BJ (cell line): ENCODE measurements around the gene C1S. TPM values are rescaled to one million over a fixed set of nuclear protein-coding genes. Genes with fewer than 3 reads are reported as not detected.
A peak's percentile ranks its signal among the peaks of the same experiment; 100 is the strongest.
"Not testable (repeated sequence)": the region's sequence is repeated elsewhere in the genome, so short reads cannot be mapped to it uniquely, and the experiment has no call there.

Experiments used
- CTCF ChIA-PET: fragments of 350-600 bp; formaldehyde crosslinking; extraction: SDS; loops from one replicate; lab custom pipeline; 2021; ENCODE audit warnings: antibody characterized with exemption, inconsistent platforms; lab: Yijun Ruan, JAX
- POLR2A ChIA-PET: fragments of 300-600 bp; sonication (Branson Sonifier 250); formaldehyde crosslinking; extraction: SDS; loops from one replicate; lab custom pipeline; 2021; ENCODE audit warnings: antibody characterized with exemption; lab: Charles Lee
- DNase-seq: peaks from one replicate; pipeline ENCODE4 v3.0.0-alpha.2; 2011; ENCODE audit warnings: low read depth
- H3K27me3 ChIP-seq: 2 replicates; pipeline ENCODE4 v1.6.0; 2011; ENCODE audit warnings: low read length; ENCODE audit not compliant: control insufficient read depth, insufficient read depth
- H3K36me3 ChIP-seq: 2 replicates; pipeline ENCODE4 v1.5.1; 2011; ENCODE audit warnings: low read length; ENCODE audit not compliant: control insufficient read depth, insufficient read depth
- H3K4me3 ChIP-seq: 2 replicates; pipeline ENCODE4 v1.5.1; 2011; ENCODE audit warnings: low read depth, mild to moderate bottlenecking, control low read depth, low read length
- CTCF ChIP-seq: IDR thresholded peaks from 2 replicates; pipeline ENCODE4 v1.5.1; 2011; ENCODE audit warnings: low read depth, mild to moderate bottlenecking, control low read depth, inconsistent platforms, low read length, moderate library complexity; ENCODE audit not compliant: insufficient read depth
- polyA plus RNA-seq: library from polyadenylated mRNA; depleted of rRNA; stranded (reverse); fragments of >200 nt; gene quantifications from 2 replicates; pipeline ENCODE4 v1.2.3, GENCODE V29; 2011

The C1S gene
- polyA plus RNA-seq, 1 experiment = 341 TPM

- DNase-seq = no peak
These were observed 43.5 kb downstream of the C1S start for GRCh38 chr12:7103837-7104584.

GRCh38 chr12:7106082-7106481, 45.6 kb downstream of the C1S start:
- CTCF ChIA-PET = no interaction called here
- DNase-seq = no peak
- no peak for TF ChIP-seq CTCF
- Histone ChIP-seq H3K4me3 (no peak overlapping the region), H3K36me3 (peaks cover 11% of the 10 kb centered on the region; the same call in 1 of the 2 replicates), H3K27me3 (no peaks in the 10 kb centered on the region)
- POLR2A ChIA-PET = no interaction called here

More at GRCh38 chr12:7103837-7104584, 43.5 kb downstream of the C1S start:
- POLR2A ChIA-PET = no interaction called here
- Histone ChIP-seq H3K36me3 (peaks cover 12% of the 10 kb centered on the region), H3K27me3 (no peaks in the 10 kb centered on the region), H3K4me3 (no peak overlapping the region)
- no peak for TF ChIP-seq CTCF
- CTCF ChIA-PET = interaction anchor here (1.2 to 1.8 kb wide), 2 partner anchors 8 to 166 kb away, joined by 3 to 4 read pairs; no protein-coding TSS in a partner anchor

GRCh38 chr12:7107181-7107580, 46.7 kb downstream of the C1S start:
- CTCF ChIA-PET = interaction anchor here (1.2 to 8.4 kb wide), 8 partner anchors 11 to 182 kb away, joined by 3 to 151 read pairs (median 8); partner anchors contain the start of genes C12orf57, C1R, C1S and RNU7-1
- POLR2A ChIA-PET, H3K4me3 ChIP-seq: not testable (repeated sequence)

GRCh38 chr12:7107636-7108002, 47.1 kb downstream of the C1S start:
- ChIA-PET CTCF (interaction anchor here (0.9 to 8.4 kb wide), 15 partner anchors 12 to 184 kb away, joined by 3 to 151 read pairs (median 6); partner anchors contain the start of genes C12orf57, C1R, C1S and RNU7-1), POLR2A (no interaction called here)
- DNase-seq = no peak
- H3K4me3 ChIP-seq = peak overlapping the region; percentile 68
- H3K27me3 ChIP-seq = no peaks in the 10 kb centered on the region
- peaks cover 8% of the 10 kb centered on the region; the same call in 1 of the 2 replicates for H3K36me3 ChIP-seq
- TF ChIP-seq CTCF = no peak

More at GRCh38 chr12:7107181-7107580, 46.7 kb downstream of the C1S start:
- H3K36me3 ChIP-seq, DNase-seq, H3K27me3 ChIP-seq: not testable (repeated sequence)

GRCh38 chr12:7108003-7108795, 47.7 kb downstream of the C1S start:
- Histone ChIP-seq H3K27me3 (no peaks in the 10 kb centered on the region), H3K36me3 (peaks cover 7% of the 10 kb centered on the region; the same call in 1 of the 2 replicates), H3K4me3 (peak overlapping the region; percentile 68)
- CTCF ChIA-PET = interaction anchor here (0.7 to 8.4 kb wide), 21 partner anchors 12 to 184 kb away, joined by 3 to 151 read pairs (median 6); partner anchors contain the start of genes C12orf57, C1R, C1S and RNU7-1
- no peak for DNase-seq
- TF ChIP-seq CTCF = 0 out of 2 replicates have a peak, but pooled peaks have one; percentile 5
- POLR2A ChIA-PET = no interaction called here
